ENCODE data around the gene CACNB2. TPM values are rescaled to one million over a fixed set of nuclear protein-coding genes. Genes with fewer than 3 reads are reported as not detected.

The CACNB2 gene
- total and polyA plus RNA-seq, 8 donors, result 4.9 to 11.1 (median 7.3) TPM

GRCh38 chr10:18230794-18231193 lies 90.6 kb downstream of the CACNB2 start:
- Histone ChIP-seq H3K4me3 (no peak overlapping the region), H3K36me3 (no peaks in the 10 kb centered on the region), H3K9me3 (no peaks in the 10 kb centered on the region), H3K27ac (no peak overlapping the region), H3K4me1 (no peaks in the 10 kb centered on the region), H3K27me3 (no peaks in the 10 kb centered on the region)
- WGBS, 2 donors, result 95% methylated on average over 2 of the region's 2 CpGs
- no peak for FAIRE-seq
- DNase-seq, result no peak
- no peak for ATAC-seq
- TF ChIP-seq CTCF (IDR thresholded peaks at IDR 0.05), result no peak
- intact Hi-C loops (cut with DNase I), result no loop called here

- no peak overlapping the region for H3K4me3 ChIP-seq
- no peaks in the 10 kb centered on the region for H3K4me1 ChIP-seq
- no peaks in the 10 kb centered on the region for H3K36me3 ChIP-seq
- no peak for ATAC-seq
- WGBS, 2 donors, result 93 to 100% methylated on average over 2 of the region's 2 CpGs
- DNase-seq, result no peak
- no peak for FAIRE-seq
- intact Hi-C loops (cut with DNase I), result no loop called here
- no peaks in the 10 kb centered on the region for H3K9me3 ChIP-seq
- no peaks in the 10 kb centered on the region for H3K27me3 ChIP-seq
- TF ChIP-seq CTCF (IDR thresholded peaks at IDR 0.05), result no peak
- no peak overlapping the region for H3K27ac ChIP-seq
These were observed 91.3 kb downstream of the CACNB2 start for GRCh38 chr10:18231480-18231879.

- intact Hi-C loops (cut with DNase I), result no loop called here
- TF ChIP-seq CTCF (IDR thresholded peaks at IDR 0.05), result no peak
- no peaks in the 10 kb centered on the region for H3K4me1 ChIP-seq
- no peaks in the 10 kb centered on the region for H3K36me3 ChIP-seq
- peak in 5 of 6 donors; percentile 21 to 61 (median 48) for DNase-seq
- FAIRE-seq, result no peak
- no peak overlapping the region for H3K4me3 ChIP-seq
- peak; percentile 34 to 61 (median 47) for ATAC-seq
- no peak overlapping the region for H3K27ac ChIP-seq
- H3K27me3 ChIP-seq, result no peaks in the 10 kb centered on the region
- WGBS, 2 donors, result 51 to 57% methylated on average over 8 of the region's 8 CpGs
- no peaks in the 10 kb centered on the region for H3K9me3 ChIP-seq
These were observed 93.6 kb downstream of the CACNB2 start for GRCh38 chr10:18233775-18234174.

- H3K4me1 ChIP-seq, result no peaks in the 10 kb centered on the region
- WGBS, 2 donors, result 92 to 93% methylated on average over 4 of the region's 4 CpGs
- H3K27me3 ChIP-seq, result no peaks in the 10 kb centered on the region
- no peak for TF ChIP-seq CTCF (IDR thresholded peaks at IDR 0.05)
- no peak for ATAC-seq
- intact Hi-C loops (cut with DNase I), result no loop called here
- DNase-seq, result no peak
- no peaks in the 10 kb centered on the region for H3K36me3 ChIP-seq
- H3K27ac ChIP-seq, result no peak overlapping the region
- H3K4me3 ChIP-seq, result no peak overlapping the region
- no peak for FAIRE-seq
- no peaks in the 10 kb centered on the region for H3K9me3 ChIP-seq
These were observed 95.3 kb downstream of the CACNB2 start for GRCh38 chr10:18235477-18235876.

GRCh38 chr10:18236756-18237155 lies 96.5 kb downstream of the CACNB2 start:
- intact Hi-C loops (cut with DNase I), result no loop called here
- ATAC-seq, result no peak
- Histone ChIP-seq H3K36me3 (no peaks in the 10 kb centered on the region), H3K4me1 (no peaks in the 10 kb centered on the region), H3K4me3 (no peak overlapping the region), H3K27me3 (no peaks in the 10 kb centered on the region), H3K27ac (no peak overlapping the region), H3K9me3 (no peaks in the 10 kb centered on the region)
- no peak for TF ChIP-seq CTCF (IDR thresholded peaks at IDR 0.05)
- no peak for DNase-seq
- WGBS, 2 donors, result 77 to 78% methylated on average over 3 of the region's 3 CpGs
- no peak for FAIRE-seq

All from pancreas (tissue), 10 donors.